HepG2 (cell line): Measurements from ENCODE around the gene SIN3A. TPM values are rescaled to one million over a fixed set of nuclear protein-coding genes. Genes with fewer than 3 reads are reported as not detected.
A peak's percentile ranks its signal among the peaks of the same experiment; 100 is the strongest.

Experiments
- JARID2 ChIP-seq: sonication (generic); formaldehyde crosslinking; IDR thresholded peaks from 2 replicates; pipeline ENCODE4 v1.8.1; 2023; ENCODE audit warnings: missing genetic modification reagents, inconsistent platforms; ENCODE audit not compliant: insufficient replicate concordance
- KLF12 ChIP-seq: sonication (generic); formaldehyde crosslinking; IDR thresholded peaks from 2 replicates; pipeline ENCODE4 v1.4.0; 2020; ENCODE audit warnings: missing genetic modification reagents, borderline replicate concordance
- POLR2G ChIP-seq: fragments of 200-400 bp; formaldehyde crosslinking; IDR thresholded peaks from 2 replicates; pipeline ENCODE4 v1.6.1; 2018; ENCODE audit warnings: mild to moderate bottlenecking, low read depth, low read length, moderate library complexity
- SALL1 ChIP-seq: sonication (generic); formaldehyde crosslinking; IDR thresholded peaks from 2 replicates; pipeline ENCODE4 v1.8.0; 2022; ENCODE audit warnings: mild to moderate bottlenecking, missing genetic modification reagents
- SMAD1 ChIP-seq: sonication (generic); formaldehyde crosslinking; IDR thresholded peaks from 2 replicates; pipeline ENCODE4 v1.4.0; 2020; ENCODE audit warnings: missing genetic modification reagents, low read depth, mild to moderate bottlenecking, borderline replicate concordance
- SMYD3 ChIP-seq: sonication (generic); formaldehyde crosslinking; IDR thresholded peaks from 2 replicates; pipeline ENCODE4 v1.8.1; 2023; ENCODE audit warnings: mild to moderate bottlenecking, missing genetic modification reagents
- TEAD3 ChIP-seq: optimal IDR thresholded peaks from 2 replicates; pipeline ENCODE3; 2016; ENCODE audit warnings: borderline replicate concordance
- TERF1 ChIP-seq: sonication (generic); formaldehyde crosslinking; IDR thresholded peaks from 2 replicates; pipeline ENCODE4 v1.8.0; 2022; ENCODE audit warnings: mild to moderate bottlenecking, missing genetic modification reagents, moderate library complexity
- ZC3H13 ChIP-seq: sonication (generic); formaldehyde crosslinking; IDR thresholded peaks from 2 replicates; pipeline ENCODE4 v1.8.1; 2023; ENCODE audit warnings: mild to moderate bottlenecking, missing genetic modification reagents, moderate library complexity
- ZNF431 ChIP-seq: sonication (generic); formaldehyde crosslinking; IDR thresholded peaks from 2 replicates; pipeline ENCODE4 v1.9.0; 2022; ENCODE audit warnings: missing genetic modification reagents, low read depth, mild to moderate bottlenecking, borderline replicate concordance
- ZNF510 ChIP-seq: sonication (generic); formaldehyde crosslinking; IDR thresholded peaks from 2 replicates; pipeline ENCODE4 v1.4.0; 2020; ENCODE audit warnings: low read depth, mild to moderate bottlenecking, missing genetic modification reagents
- ZNF614 ChIP-seq: IDR thresholded peaks from 2 replicates; pipeline ENCODE4 v1.6.1; 2018; ENCODE audit warnings: missing biosample characterization, missing genetic modification reagents, inconsistent platforms, borderline replicate concordance
- ZNF670 ChIP-seq: sonication (generic); formaldehyde crosslinking; IDR thresholded peaks from 2 replicates; pipeline ENCODE4 v1.8.0; 2022; ENCODE audit warnings: mild to moderate bottlenecking, missing genetic modification reagents, borderline replicate concordance
- ZNF691 ChIP-seq: sonication (generic); formaldehyde crosslinking; IDR thresholded peaks from 2 replicates; pipeline ENCODE4 v1.4.0; 2020; ENCODE audit warnings: missing genetic modification reagents, low read depth, mild to moderate bottlenecking, borderline replicate concordance
- polyA plus RNA-seq, 8 experiments: library from polyadenylated mRNA; depleted of rRNA in 3 of 8; stranded (reverse) in 7 of 8; unstranded in 1 of 8; fragments of >200 nt; fragmentation: Illumina TruSeq in 4 of 8; extraction: Trizol in 4 of 8; gene quantifications; 2 replicates each; pipeline versions ENCODE4 v1.2.1 to v1.2.3, GENCODE V29; 2011 to 2016; ENCODE audit warnings: low read depth in 4 of 8, missing spikeins in 1 of 8, mixed read lengths in 1 of 8; ENCODE audit not compliant: insufficient read depth in 1 of 8
- total RNA-seq, 5 experiments: library from RNA; depleted of rRNA; stranded (reverse); fragments of >200 nt; fragmentation: Illumina TruSeq; extraction: Trizol; gene quantifications; 2 replicates each; pipeline ENCODE4 v1.2.3, GENCODE V29; 2016; ENCODE audit warnings: low read depth in 1 of 5
- TF ChIP-seq, protein P1 (sequence below): sonication (generic); formaldehyde crosslinking; conservative IDR thresholded peaks from 2 replicates; pipeline ENCODE4 v1.8.0; 2022; ENCODE audit warnings: missing genetic modification reagents
- TF ChIP-seq, protein P2 (sequence below): sonication (generic); formaldehyde crosslinking; IDR thresholded peaks from 2 replicates; pipeline ENCODE4 v1.4.0; 2020; ENCODE audit warnings: missing genetic modification reagents
- TF ChIP-seq, protein P3 (sequence below): sonication (generic); formaldehyde crosslinking; IDR thresholded peaks from 2 replicates; pipeline ENCODE4 v1.8.1; 2022; ENCODE audit warnings: low read depth, mild to moderate bottlenecking, missing genetic modification reagents
- TF ChIP-seq, protein P4 (sequence below): sonication (generic); formaldehyde crosslinking; IDR thresholded peaks from 2 replicates; pipeline ENCODE4 v1.4.0; 2020; ENCODE audit warnings: missing genetic modification reagents

SIN3A gene
- total and polyA plus RNA-seq, 2 of the 13 experiments (the other 11 are each of a cell fraction or from before 2014, with no cell fraction given), result 16.1 to 28.1 TPM

DNA sequence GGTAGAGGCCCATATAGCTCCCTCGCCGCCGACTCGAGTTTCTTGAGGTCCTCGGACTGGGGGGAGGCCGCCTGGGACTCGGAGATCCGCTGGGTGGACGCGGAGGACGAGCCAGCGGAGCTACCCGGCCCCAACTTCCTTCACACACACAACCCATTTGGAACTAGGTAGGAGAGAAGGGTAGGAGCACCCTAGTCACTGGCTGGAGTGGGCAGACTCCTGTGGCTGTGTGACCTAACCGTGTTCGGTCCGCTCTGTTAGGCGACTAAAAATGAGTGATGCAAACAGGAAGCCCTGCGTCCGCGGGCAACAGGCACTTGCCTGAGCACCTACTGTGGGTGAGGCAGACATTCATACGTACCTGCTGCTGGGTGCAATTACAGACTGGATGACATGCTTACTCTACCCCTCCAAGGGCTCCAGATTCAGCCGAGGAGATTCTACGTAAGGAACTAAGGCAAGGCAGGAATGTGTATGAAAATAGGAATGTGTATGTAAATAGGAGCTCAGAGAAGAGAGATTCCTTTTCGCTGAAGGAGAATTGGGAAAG is 4.6 kb upstream of the SIN3A start (continued):
- TF ChIP-seq TERF1 (CRISPR knock-in tag) (no peak), JARID2 (no peak), ZNF431 (CRISPR knock-in tag) (no peak), SALL1 (peak; percentile 48), SMAD1 (CRISPR knock-in tag) (no peak), ZNF691 (peak; percentile 18; the same call in 1 of the 2 replicates), ZNF614 (no peak), POLR2G (peak; percentile 59), ZNF510 (CRISPR knock-in tag) (no peak), TEAD3 (CRISPR knock-in tag) (peak; percentile 9), KLF12 (no peak), SMYD3 (no peak), ZNF670 (CRISPR knock-in tag) (0 out of 2 replicates have a peak, but pooled peaks have one; percentile 31), ZC3H13 (CRISPR knock-in tag) (no peak)
- TF ChIP-seq, protein P1, sequence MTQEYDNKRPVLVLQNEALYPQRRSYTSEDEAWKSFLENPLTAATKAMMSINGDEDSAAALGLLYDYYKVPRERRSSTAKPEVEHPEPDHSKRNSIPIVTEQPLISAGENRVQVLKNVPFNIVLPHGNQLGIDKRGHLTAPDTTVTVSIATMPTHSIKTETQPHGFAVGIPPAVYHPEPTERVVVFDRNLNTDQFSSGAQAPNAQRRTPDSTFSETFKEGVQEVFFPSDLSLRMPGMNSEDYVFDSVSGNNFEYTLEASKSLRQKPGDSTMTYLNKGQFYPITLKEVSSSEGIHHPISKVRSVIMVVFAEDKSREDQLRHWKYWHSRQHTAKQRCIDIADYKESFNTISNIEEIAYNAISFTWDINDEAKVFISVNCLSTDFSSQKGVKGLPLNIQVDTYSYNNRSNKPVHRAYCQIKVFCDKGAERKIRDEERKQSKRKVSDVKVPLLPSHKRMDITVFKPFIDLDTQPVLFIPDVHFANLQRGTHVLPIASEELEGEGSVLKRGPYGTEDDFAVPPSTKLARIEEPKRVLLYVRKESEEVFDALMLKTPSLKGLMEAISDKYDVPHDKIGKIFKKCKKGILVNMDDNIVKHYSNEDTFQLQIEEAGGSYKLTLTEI (CRISPR knock-in tag), result no peak
- TF ChIP-seq, protein P2, sequence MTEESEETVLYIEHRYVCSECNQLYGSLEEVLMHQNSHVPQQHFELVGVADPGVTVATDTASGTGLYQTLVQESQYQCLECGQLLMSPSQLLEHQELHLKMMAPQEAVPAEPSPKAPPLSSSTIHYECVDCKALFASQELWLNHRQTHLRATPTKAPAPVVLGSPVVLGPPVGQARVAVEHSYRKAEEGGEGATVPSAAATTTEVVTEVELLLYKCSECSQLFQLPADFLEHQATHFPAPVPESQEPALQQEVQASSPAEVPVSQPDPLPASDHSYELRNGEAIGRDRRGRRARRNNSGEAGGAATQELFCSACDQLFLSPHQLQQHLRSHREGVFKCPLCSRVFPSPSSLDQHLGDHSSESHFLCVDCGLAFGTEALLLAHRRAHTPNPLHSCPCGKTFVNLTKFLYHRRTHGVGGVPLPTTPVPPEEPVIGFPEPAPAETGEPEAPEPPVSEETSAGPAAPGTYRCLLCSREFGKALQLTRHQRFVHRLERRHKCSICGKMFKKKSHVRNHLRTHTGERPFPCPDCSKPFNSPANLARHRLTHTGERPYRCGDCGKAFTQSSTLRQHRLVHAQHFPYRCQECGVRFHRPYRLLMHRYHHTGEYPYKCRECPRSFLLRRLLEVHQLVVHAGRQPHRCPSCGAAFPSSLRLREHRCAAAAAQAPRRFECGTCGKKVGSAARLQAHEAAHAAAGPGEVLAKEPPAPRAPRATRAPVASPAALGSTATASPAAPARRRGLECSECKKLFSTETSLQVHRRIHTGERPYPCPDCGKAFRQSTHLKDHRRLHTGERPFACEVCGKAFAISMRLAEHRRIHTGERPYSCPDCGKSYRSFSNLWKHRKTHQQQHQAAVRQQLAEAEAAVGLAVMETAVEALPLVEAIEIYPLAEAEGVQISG (CRISPR knock-in tag), result no peak
- TF ChIP-seq, protein P3, sequence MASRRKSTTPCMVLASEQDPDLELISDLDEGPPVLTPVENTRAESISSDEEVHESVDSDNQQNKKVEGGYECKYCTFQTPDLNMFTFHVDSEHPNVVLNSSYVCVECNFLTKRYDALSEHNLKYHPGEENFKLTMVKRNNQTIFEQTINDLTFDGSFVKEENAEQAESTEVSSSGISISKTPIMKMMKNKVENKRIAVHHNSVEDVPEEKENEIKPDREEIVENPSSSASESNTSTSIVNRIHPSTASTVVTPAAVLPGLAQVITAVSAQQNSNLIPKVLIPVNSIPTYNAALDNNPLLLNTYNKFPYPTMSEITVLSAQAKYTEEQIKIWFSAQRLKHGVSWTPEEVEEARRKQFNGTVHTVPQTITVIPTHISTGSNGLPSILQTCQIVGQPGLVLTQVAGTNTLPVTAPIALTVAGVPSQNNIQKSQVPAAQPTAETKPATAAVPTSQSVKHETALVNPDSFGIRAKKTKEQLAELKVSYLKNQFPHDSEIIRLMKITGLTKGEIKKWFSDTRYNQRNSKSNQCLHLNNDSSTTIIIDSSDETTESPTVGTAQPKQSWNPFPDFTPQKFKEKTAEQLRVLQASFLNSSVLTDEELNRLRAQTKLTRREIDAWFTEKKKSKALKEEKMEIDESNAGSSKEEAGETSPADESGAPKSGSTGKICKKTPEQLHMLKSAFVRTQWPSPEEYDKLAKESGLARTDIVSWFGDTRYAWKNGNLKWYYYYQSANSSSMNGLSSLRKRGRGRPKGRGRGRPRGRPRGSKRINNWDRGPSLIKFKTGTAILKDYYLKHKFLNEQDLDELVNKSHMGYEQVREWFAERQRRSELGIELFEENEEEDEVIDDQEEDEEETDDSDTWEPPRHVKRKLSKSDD (CRISPR knock-in tag), result no peak
- TF ChIP-seq, protein P4, sequence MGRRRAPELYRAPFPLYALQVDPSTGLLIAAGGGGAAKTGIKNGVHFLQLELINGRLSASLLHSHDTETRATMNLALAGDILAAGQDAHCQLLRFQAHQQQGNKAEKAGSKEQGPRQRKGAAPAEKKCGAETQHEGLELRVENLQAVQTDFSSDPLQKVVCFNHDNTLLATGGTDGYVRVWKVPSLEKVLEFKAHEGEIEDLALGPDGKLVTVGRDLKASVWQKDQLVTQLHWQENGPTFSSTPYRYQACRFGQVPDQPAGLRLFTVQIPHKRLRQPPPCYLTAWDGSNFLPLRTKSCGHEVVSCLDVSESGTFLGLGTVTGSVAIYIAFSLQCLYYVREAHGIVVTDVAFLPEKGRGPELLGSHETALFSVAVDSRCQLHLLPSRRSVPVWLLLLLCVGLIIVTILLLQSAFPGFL (CRISPR knock-in tag), result peak; percentile 31; the same call in 1 of the 2 replicates
